Lung (tissue), 12 donors: ENCODE data around the gene FBXL22. TPM values are rescaled to one million over a fixed set of nuclear protein-coding genes. Genes with fewer than 3 reads are reported as not detected.
A peak's percentile ranks its signal among the peaks of the same experiment; 100 is the strongest.

Experiments
- ATAC-seq: fragments of 200-7000 bp; cut with Tn5 transposase; one replicate; pipeline ENCODE4 v1.9.1; 2020; ENCODE audit warnings: moderate number of reproducible peaks; ENCODE audit not compliant: insufficient read depth, low FRiP score
- DNase-seq, 3 donors: peaks; one replicate each; pipeline ENCODE4 v3.0.0-alpha.2; 2013 to 2017
- H3K27ac ChIP-seq, 2 donors: one replicate each; pipeline ENCODE4 v1.5.1; 2013; ENCODE audit warnings: mild to moderate bottlenecking in 2 of 2, moderate library complexity in 2 of 2, control low read depth in 1 of 2, inconsistent platforms in 1 of 2, low read depth in 1 of 2, low read length in 1 of 2
- H3K27me3 ChIP-seq, 3 donors: one replicate each; pipeline ENCODE4 v1.5.1; 2013; ENCODE audit warnings: low read length in 2 of 3; ENCODE audit not compliant: control insufficient read depth in 3 of 3, insufficient read depth in 3 of 3
- H3K36me3 ChIP-seq, 4 donors: one replicate each; pipeline ENCODE4 v1.5.1; 2013; ENCODE audit warnings: low read length in 4 of 4, mild to moderate bottlenecking in 1 of 4, moderate library complexity in 1 of 4; ENCODE audit not compliant: control insufficient read depth in 4 of 4, insufficient read depth in 4 of 4
- H3K4me1 ChIP-seq, 5 donors: one replicate each; pipeline ENCODE4 v1.5.1; 2013; ENCODE audit warnings: low read length in 5 of 5, mild to moderate bottlenecking in 2 of 5, moderate library complexity in 1 of 5; ENCODE audit not compliant: control insufficient read depth in 5 of 5, insufficient read depth in 5 of 5
- H3K4me3 ChIP-seq: one replicate; pipeline ENCODE4 v1.5.1; 2013; ENCODE audit warnings: mild to moderate bottlenecking, control low read depth, moderate library complexity
- H3K9ac ChIP-seq, 2 donors: one replicate each; pipeline ENCODE4 v1.5.1; 2013; ENCODE audit warnings: low read length in 2 of 2, control low read depth in 1 of 2; ENCODE audit not compliant: insufficient read depth in 1 of 2
- H3K9me3 ChIP-seq, 4 donors: one replicate each; pipeline ENCODE4 v1.5.1; 2013; ENCODE audit warnings: low read length in 3 of 4, mild to moderate bottlenecking in 1 of 4, moderate library complexity in 1 of 4; ENCODE audit not compliant: control insufficient read depth in 4 of 4, insufficient read depth in 3 of 4
- WGBS, 2 donors: extraction: QIAGEN DNeasy Blood & Tissue Kit; methylation state at CpG; one replicate each; pipeline ENCODE4 v1.1.7; 2013; 5-methylcytosine and 5-hydroxymethylcytosine counted together
- polyA plus RNA-seq, 2 donors: library from polyadenylated mRNA; stranded (reverse); fragments of 200-250 nt; gene quantifications; one replicate each; pipeline ENCODE4 v1.2.1, GENCODE V29; 2013
- total RNA-seq, 2 donors: library from RNA; depleted of rRNA in 1 of 2; stranded (reverse); fragments of >200 nt in 1 of 2; gene quantifications; one replicate each; pipeline ENCODE4 v1.2.1, GENCODE V29; 2014 to 2021
- TF ChIP-seq, protein P1 (sequence below): IDR thresholded peaks from 2 replicates; pipeline ENCODE4 v1.5.1; 2012; ENCODE audit warnings: mild to moderate bottlenecking; ENCODE audit errors: control extremely low read depth, extremely low read depth
- donor health status: control.
- donor health status: control.
- donor health status: Bipolar disorder and iron deficiency.
- donor health status: healthy.
- donor health status: DM: yes; HTN: yes; CAD: no.

Gene FBXL22
- total and polyA plus RNA-seq, 4 donors, result 0.42 to 2.7 (median 1.6) TPM

DNA sequence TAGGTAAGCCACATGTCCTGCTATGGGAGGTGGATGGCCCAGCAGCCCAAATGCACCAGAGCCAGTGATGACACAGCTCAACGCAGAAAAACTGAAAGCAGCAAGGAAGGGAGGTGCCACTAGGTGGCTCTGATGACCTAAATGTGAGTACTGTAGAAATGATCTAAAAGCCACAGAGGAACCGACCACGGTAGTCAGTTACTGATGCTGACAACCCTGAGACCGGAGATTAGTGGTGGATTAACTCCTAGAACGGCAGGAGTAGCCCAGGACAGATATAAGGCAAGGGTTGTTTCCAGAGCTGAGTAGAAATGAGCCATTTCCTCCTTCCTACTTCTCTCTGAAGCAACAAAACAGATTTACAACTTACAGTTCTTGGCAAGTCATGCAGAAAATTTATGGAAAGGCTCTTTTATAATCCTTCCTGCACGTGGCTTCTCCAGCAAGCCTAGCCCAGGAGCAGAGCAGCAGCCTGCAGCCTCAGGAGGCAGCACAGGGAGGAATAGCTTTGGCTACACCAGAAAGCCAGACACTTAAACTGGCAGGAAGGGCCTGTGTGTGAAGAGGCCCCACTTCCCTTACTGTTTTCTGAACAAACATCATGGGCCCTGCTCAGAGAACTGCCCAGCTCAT is 13.1 kb downstream of the FBXL22 start:
- ATAC-seq, result peak; percentile 66
- H3K9me3 ChIP-seq, result no peaks in the 10 kb centered on the region
- peaks cover 16 to 38% (median 27%) of the 10 kb centered on the region in 4 donors for H3K36me3 ChIP-seq
- H3K9ac ChIP-seq, result peak overlapping the region in 1 of 2 donors; percentile 6
- WGBS, 2 donors, result 5 to 7% methylated on average over 6 of the region's 6 CpGs
- H3K4me1 ChIP-seq, result peaks cover 0 to 19% (median 6%) of the 10 kb centered on the region in 5 donors
- peak overlapping the region in 1 of 2 donors; percentile 33 for H3K27ac ChIP-seq
- TF ChIP-seq, protein P1, sequence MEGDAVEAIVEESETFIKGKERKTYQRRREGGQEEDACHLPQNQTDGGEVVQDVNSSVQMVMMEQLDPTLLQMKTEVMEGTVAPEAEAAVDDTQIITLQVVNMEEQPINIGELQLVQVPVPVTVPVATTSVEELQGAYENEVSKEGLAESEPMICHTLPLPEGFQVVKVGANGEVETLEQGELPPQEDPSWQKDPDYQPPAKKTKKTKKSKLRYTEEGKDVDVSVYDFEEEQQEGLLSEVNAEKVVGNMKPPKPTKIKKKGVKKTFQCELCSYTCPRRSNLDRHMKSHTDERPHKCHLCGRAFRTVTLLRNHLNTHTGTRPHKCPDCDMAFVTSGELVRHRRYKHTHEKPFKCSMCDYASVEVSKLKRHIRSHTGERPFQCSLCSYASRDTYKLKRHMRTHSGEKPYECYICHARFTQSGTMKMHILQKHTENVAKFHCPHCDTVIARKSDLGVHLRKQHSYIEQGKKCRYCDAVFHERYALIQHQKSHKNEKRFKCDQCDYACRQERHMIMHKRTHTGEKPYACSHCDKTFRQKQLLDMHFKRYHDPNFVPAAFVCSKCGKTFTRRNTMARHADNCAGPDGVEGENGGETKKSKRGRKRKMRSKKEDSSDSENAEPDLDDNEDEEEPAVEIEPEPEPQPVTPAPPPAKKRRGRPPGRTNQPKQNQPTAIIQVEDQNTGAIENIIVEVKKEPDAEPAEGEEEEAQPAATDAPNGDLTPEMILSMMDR, result peak; percentile 73
- H3K4me3 ChIP-seq, result no peak overlapping the region
- peak; percentile 69 to 82 (median 79) for DNase-seq
- H3K27me3 ChIP-seq, result no peaks in the 10 kb centered on the region

DNA sequence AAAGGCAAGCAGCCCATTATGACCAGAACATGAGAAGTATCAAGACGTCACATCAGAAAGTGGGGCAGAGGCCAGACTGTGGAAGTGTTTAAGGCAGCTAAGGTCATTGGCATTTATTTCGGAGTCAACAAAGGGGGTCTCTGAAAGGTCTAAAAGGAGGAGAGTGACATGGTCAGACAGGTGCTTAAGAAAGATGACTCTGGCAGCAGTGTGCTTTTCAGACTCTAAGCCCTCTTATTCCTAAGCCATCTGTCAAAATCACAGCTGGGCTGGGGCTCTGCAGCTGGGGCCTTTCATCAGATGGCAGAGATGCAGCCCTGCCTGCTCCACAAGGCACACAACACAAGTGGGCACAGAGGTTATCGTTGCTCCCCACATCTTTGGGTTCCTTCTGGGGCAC is 14.0 kb downstream of the FBXL22 start:
- 63 to 74% methylated on average over 3 of the region's 3 CpGs for WGBS, 2 donors
- ATAC-seq (no peak), DNase-seq (no peak)
- peaks cover 0 to 19% (median 6%) of the 10 kb centered on the region in 5 donors for H3K4me1 ChIP-seq
- H3K27ac ChIP-seq, result no peak overlapping the region
- H3K27me3 ChIP-seq, result no peaks in the 10 kb centered on the region
- H3K4me3 ChIP-seq, result no peak overlapping the region
- no peak overlapping the region for H3K9ac ChIP-seq
- TF ChIP-seq, protein P1, result no peak
- peaks cover 19 to 43% (median 28%) of the 10 kb centered on the region in 4 donors for H3K36me3 ChIP-seq
- no peaks in the 10 kb centered on the region for H3K9me3 ChIP-seq

DNA sequence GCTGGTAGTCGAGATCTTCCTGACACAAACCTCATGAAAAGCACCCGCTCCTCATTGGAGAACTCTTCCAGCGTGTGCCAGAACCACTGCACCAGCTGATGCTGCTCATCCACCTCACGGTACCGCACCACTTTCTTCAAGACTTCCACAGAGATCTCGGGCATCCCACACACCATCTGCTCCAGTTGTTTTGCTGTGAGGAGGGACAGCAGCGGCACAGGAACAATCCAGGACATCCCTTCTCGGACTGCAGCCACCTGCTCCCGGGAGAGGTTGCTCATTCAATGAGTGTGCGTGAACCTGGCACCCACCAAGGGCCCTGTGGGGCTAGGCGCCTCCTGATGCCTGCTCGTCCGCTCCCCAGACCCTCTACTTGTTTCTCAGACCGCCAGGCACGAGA is 15.1 kb downstream of the FBXL22 start:
- Histone ChIP-seq H3K4me1 (peaks cover 0 to 19% (median 6%) of the 10 kb centered on the region in 5 donors), H3K27me3 (no peaks in the 10 kb centered on the region), H3K9me3 (no peaks in the 10 kb centered on the region), H3K9ac (no peak overlapping the region), H3K27ac (no peak overlapping the region), H3K4me3 (no peak overlapping the region), H3K36me3 (peaks cover 25 to 43% (median 32%) of the 10 kb centered on the region in 4 donors)
- 96 to 97% methylated on average over 15 of the region's 15 CpGs for WGBS, 2 donors
- DNase-seq (no peak), ATAC-seq (no peak)
- TF ChIP-seq, protein P1, result no peak
